GM12878 (cell line): ENCODE data around the gene UMAD1. TPM values are rescaled to one million over a fixed set of nuclear protein-coding genes. Genes with fewer than 3 reads are reported as not detected.

Experiments
- ATAC-seq: fragments of 200-7000 bp; cut with Tn5 transposase; 3 replicates; pipeline ENCODE4 v1.9.1; 2020; ENCODE audit warnings: mild to moderate bottlenecking, moderate library complexity
- BruUV-seq: library from RNA; stranded (reverse); fragments of 400-500 nt; replicated peaks from 2 replicates; lab custom pipeline; 2021; lab: Mats Ljungman, UMichigan
- CTCF ChIA-PET: fragments of 300-600 bp; sonication (Branson Sonifier 250); formaldehyde crosslinking; extraction: SDS; loops from one replicate; lab custom pipeline; 2021; ENCODE audit warnings: inconsistent platforms; lab: Yijun Ruan, JAX
- POLR2A ChIA-PET: fragments of 350-600 bp; formaldehyde crosslinking; extraction: SDS; loops from one replicate; lab custom pipeline; 2021; ENCODE audit warnings: inconsistent platforms; lab: Charles Lee
- RAD21 ChIA-PET: fragments of 300-600 bp; sonication (Branson Sonifier 250); formaldehyde crosslinking; loops from one replicate; lab custom pipeline; 2023; ENCODE audit warnings: antibody characterized with exemption; ENCODE audit not compliant: unreplicated experiment; lab: Charles Lee
- SMC1A ChIA-PET: fragments of 300-600 bp; sonication (Branson Sonifier 250); formaldehyde crosslinking; loops from one replicate; lab custom pipeline; 2023; ENCODE audit not compliant: unreplicated experiment, uncharacterized antibody; lab: Charles Lee
- DNase-seq: peaks from one replicate; pipeline ENCODE4 v3.0.0-alpha.2; 2011; ENCODE audit warnings: low read depth, low spot score
- FAIRE-seq: peaks from 3 replicates; lab custom pipeline; 2011; peaks lifted over from hg19 to GRCh38; lab: Jason Lieb, UNC
- H2AFZ ChIP-seq: 2 replicates; pipeline ENCODE4 v1.6.0; 2011; ENCODE audit warnings: low read depth, low read length, control low read depth; ENCODE audit not compliant: control insufficient read depth
- H3K27ac ChIP-seq: 2 replicates; pipeline ENCODE4 v1.5.1; 2011; ENCODE audit warnings: control low read depth; ENCODE audit not compliant: control insufficient read depth, insufficient read depth
- H3K27me3 ChIP-seq, 2 experiments: replicated peaks in 1 of 2; 2 replicates each; pipeline versions ENCODE4 v1.6.0 to v1.6.1; 2011; ENCODE audit warnings: low read length in 1 of 2; ENCODE audit not compliant: control insufficient read depth in 2 of 2, insufficient read depth in 2 of 2
- H3K36me3 ChIP-seq, 2 experiments: 2 replicates each; pipeline ENCODE4 v1.5.1; 2011; ENCODE audit warnings: low read length in 1 of 2; ENCODE audit not compliant: control insufficient read depth in 2 of 2, insufficient read depth in 2 of 2
- H3K4me1 ChIP-seq: 2 replicates; pipeline ENCODE4 v1.6.1; 2011; ENCODE audit warnings: mild to moderate bottlenecking, low read length, moderate library complexity, mixed read lengths; ENCODE audit not compliant: control insufficient read depth, insufficient read depth
- H3K4me2 ChIP-seq: 2 replicates; pipeline ENCODE4 v1.6.0; 2011; ENCODE audit warnings: control low read depth; ENCODE audit not compliant: control insufficient read depth, insufficient read depth
- H3K4me3 ChIP-seq: fragments of 200-600 bp; sonication (generic); 2 replicates; pipeline ENCODE4 v1.5.1; 2016
- H3K79me2 ChIP-seq: 2 replicates; pipeline ENCODE4 v1.6.0; 2011; ENCODE audit warnings: low read length; ENCODE audit not compliant: control insufficient read depth, insufficient read depth
- H3K9ac ChIP-seq: 2 replicates; pipeline ENCODE4 v1.8.0; 2011; ENCODE audit warnings: low read length, control low read depth, mixed read lengths; ENCODE audit not compliant: control insufficient read depth, insufficient read depth
- H3K9me3 ChIP-seq: replicated peaks from 3 replicates; pipeline ENCODE4 v1.5.1; 2011; ENCODE audit warnings: mild to moderate bottlenecking, low read length; ENCODE audit not compliant: control insufficient read depth, insufficient read depth
- H4K20me1 ChIP-seq: 2 replicates; pipeline ENCODE4 v1.6.0; 2011; ENCODE audit not compliant: control insufficient read depth, insufficient read depth
- CEBPB ChIP-seq, 2 experiments: fragments of 150-350 bp in 1 of 2; IDR thresholded peaks; 2 replicates each; pipeline ENCODE4 v1.6.1; 2012 to 2014; ENCODE audit warnings: low read depth in 2 of 2, low read length in 2 of 2, borderline replicate concordance in 1 of 2, inconsistent platforms in 1 of 2
- EED ChIP-seq: sonication (generic); IDR thresholded peaks from 2 replicates; pipeline ENCODE4 v1.6.1; 2016; ENCODE audit warnings: antibody characterized with exemption, low read depth
- EZH2 ChIP-seq: IDR thresholded peaks from 2 replicates; pipeline ENCODE4 v1.6.1; 2012; ENCODE audit warnings: low read depth, mild to moderate bottlenecking, control low read depth, inconsistent platforms, low read length, borderline replicate concordance; ENCODE audit not compliant: control insufficient read depth
- MYB ChIP-seq: fragments of 150-350 bp; IDR thresholded peaks from 2 replicates; pipeline ENCODE4 v1.6.1; 2014; ENCODE audit warnings: mild to moderate bottlenecking, low read depth, low read length, borderline replicate concordance
- NR2C1 ChIP-seq: fragments of 450-650 bp; IDR thresholded peaks from 2 replicates; pipeline ENCODE4 v1.6.1; 2017; ENCODE audit warnings: antibody characterized with exemption, mild to moderate bottlenecking, moderate library complexity
- PML ChIP-seq: IDR thresholded peaks from 2 replicates; pipeline ENCODE4 v1.6.1; 2012; ENCODE audit warnings: low read length, inconsistent platforms
- RBBP5 ChIP-seq: fragments of 200-600 bp; sonication (generic); conservative IDR thresholded peaks from 2 replicates; pipeline ENCODE4 v1.6.1; 2016
- RFX5 ChIP-seq: IDR thresholded peaks from 2 replicates; pipeline ENCODE4 v1.6.1; 2011; ENCODE audit warnings: low read depth, low read length, improper control_type of control experiment
- ZBTB40 ChIP-seq: fragments of 450-650 bp; IDR thresholded peaks from 2 replicates; pipeline ENCODE4 v1.6.1; 2016; ENCODE audit warnings: mild to moderate bottlenecking, moderate library complexity, borderline replicate concordance
- WGBS: methylation state at CpG from one replicate; pipeline ENCODE4 v1.1.6; 2016; ENCODE audit warnings: low lambda C conversion rate; ENCODE audit not compliant: insufficient replicate concordance, insufficient coverage; ENCODE audit errors: missing lambda C conversion rate; 5-methylcytosine and 5-hydroxymethylcytosine counted together
- in situ Hi-C: fragments of 300-500 bp; cut with MboI; formaldehyde crosslinking; loops from 9 replicates; pipeline ENCODE4 v1.14.3; 2018; ENCODE audit warnings: mixed read lengths
- intact Hi-C: fragments of 100-400 bp; cut with micrococcal nuclease; formaldehyde crosslinking; loops from one replicate; pipeline ENCODE4 v1.14.2; 2022; ENCODE audit not compliant: unreplicated experiment
- polyA plus RNA-seq, 11 experiments: library from polyadenylated mRNA; depleted of rRNA in 4 of 11; unstranded in 6 of 11; stranded (reverse) in 5 of 11; fragments of >200 nt; fragmentation: Nextera tagmentation in 4 of 11; fragmentation: Illumina TruSeq in 1 of 11; extraction: Ambion mirVana in 4 of 11; extraction: Trizol in 1 of 11; gene quantifications; 1 replicate in 1 of 11; 2 replicates in 10 of 11; pipeline versions ENCODE4 v1.2.1 to v1.2.3, GENCODE V29; 2011 to 2016; ENCODE audit warnings: inconsistent platforms in 2 of 11, missing spikeins in 2 of 11, low read depth in 1 of 11
- total RNA-seq, 4 experiments: library from RNA; depleted of rRNA in 3 of 4; stranded (reverse); fragments of >200 nt in 3 of 4; fragmentation: Illumina TruSeq in 1 of 4; extraction: Trizol in 1 of 4; gene quantifications; 2 replicates each; pipeline versions ENCODE4 v1.2.1 to v1.2.3, GENCODE V29; 2013 to 2021
- TF ChIP-seq, protein P1 (sequence below): fragments of 450-650 bp; IDR thresholded peaks from 2 replicates; pipeline ENCODE4 v1.6.1; 2014; ENCODE audit warnings: mild to moderate bottlenecking

UMAD1 gene
- total and polyA plus RNA-seq, 10 of the 15 experiments (the other 5 are each of a cell fraction or from before 2014, with no cell fraction given) = 6.0 to 28.6 (median 9.3) TPM

DNA sequence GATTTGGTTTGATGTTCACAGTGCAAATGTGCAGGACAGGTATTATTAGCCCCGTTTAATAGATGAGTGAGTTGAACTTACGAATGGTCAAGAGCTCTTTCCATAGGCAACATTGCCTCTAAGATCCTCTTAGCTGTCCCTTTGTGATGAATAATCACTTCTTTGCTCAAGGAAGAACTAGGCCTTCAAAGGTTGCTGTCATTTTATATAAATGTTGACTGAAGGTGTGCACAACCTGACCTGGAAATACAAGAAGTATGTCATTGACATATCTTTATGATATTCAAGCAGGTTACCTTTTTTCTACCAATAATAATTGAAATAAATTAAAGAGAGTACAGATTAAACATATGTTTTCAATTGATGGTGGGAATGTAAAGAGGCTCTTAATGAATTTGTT, 279.5 kb downstream of the UMAD1 start:
- Histone ChIP-seq H3K27me3 (no peaks in the 10 kb centered on the region), H3K9ac (no peak overlapping the region), H3K4me2 (peak overlapping the region; percentile 45; the same call in 1 of the 2 replicates), H3K36me3 (no peaks in the 10 kb centered on the region), H3K4me1 (peaks cover 50% of the 10 kb centered on the region), H3K4me3 (no peak overlapping the region), H3K79me2 (no peaks in the 10 kb centered on the region; the same call in 1 of the 2 replicates), H4K20me1 (no peaks in the 10 kb centered on the region), H2AFZ (no peak overlapping the region), H3K9me3 (peaks cover 3% of the 10 kb centered on the region), H3K27ac (peak overlapping the region; percentile 44; the same call in 1 of the 2 replicates)
- BruUV-seq = no TSS peak
- in situ Hi-C loops = no loop called here
- WGBS = 50% methylated on average over 2 of the region's 2 CpGs
- POLR2A ChIA-PET = interaction anchor here (0.6 to 3.0 kb wide), 8 partner anchors 11 to 114 kb away, joined by 3 to 17 read pairs (median 4); no protein-coding TSS in a partner anchor
- ATAC-seq = peak; percentile 7
- intact Hi-C loops = loop anchor here (2.0 kb wide), 1 partner anchor 99 kb away; no protein-coding TSS in a partner anchor
- CTCF ChIA-PET = interaction anchor here (0.8 to 3.1 kb wide), 16 partner anchors 11 to 297 kb away, joined by 3 to 19 read pairs (median 6); no protein-coding TSS in a partner anchor
- RAD21 ChIA-PET = interaction anchor here (0.8 to 3.7 kb wide), 22 partner anchors 11 to 496 kb away, joined by 3 to 52 read pairs (median 7); partner anchors contain the start of gene GLCCI1
- DNase-seq = no peak
- SMC1A ChIA-PET = interaction anchor here (0.8 to 4.2 kb wide), 53 partner anchors 9 to 376 kb away, joined by 3 to 59 read pairs (median 5); no protein-coding TSS in a partner anchor
- FAIRE-seq = no peak
- TF ChIP-seq NR2C1 (no peak), MYB (no peak)

- H3K27ac ChIP-seq = no peak overlapping the region; the same call in 1 of the 2 replicates
- peak; percentile 75 for FAIRE-seq
- TF ChIP-seq EZH2 (no peak), RFX5 (no peak), ZBTB40 (no peak), EED (peak; percentile 36; the same call in 1 of the 2 replicates), PML (0 out of 2 replicates have a peak, but pooled peaks have one; percentile 61), CEBPB (IDR thresholded peaks at IDR 0.05; ENCODE audit: borderline replicate concordance in 1 of 2, low read depth in 2 of 2, low read length in 2 of 2) (no peak), RBBP5 (no peak)
- TF ChIP-seq, protein P1, sequence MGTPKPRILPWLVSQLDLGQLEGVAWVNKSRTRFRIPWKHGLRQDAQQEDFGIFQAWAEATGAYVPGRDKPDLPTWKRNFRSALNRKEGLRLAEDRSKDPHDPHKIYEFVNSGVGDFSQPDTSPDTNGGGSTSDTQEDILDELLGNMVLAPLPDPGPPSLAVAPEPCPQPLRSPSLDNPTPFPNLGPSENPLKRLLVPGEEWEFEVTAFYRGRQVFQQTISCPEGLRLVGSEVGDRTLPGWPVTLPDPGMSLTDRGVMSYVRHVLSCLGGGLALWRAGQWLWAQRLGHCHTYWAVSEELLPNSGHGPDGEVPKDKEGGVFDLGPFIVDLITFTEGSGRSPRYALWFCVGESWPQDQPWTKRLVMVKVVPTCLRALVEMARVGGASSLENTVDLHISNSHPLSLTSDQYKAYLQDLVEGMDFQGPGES = no peak
Measured at GRCh38 chr7:7920481-7920880, 279.9 kb downstream of the UMAD1 start.

More at GRCh38 chr7:7920481-7920880, 279.9 kb downstream of the UMAD1 start:
- Histone ChIP-seq H3K27me3 (no peaks in the 10 kb centered on the region), H4K20me1 (no peaks in the 10 kb centered on the region), H2AFZ (no peak overlapping the region), H3K4me2 (peak overlapping the region; percentile 34), H3K36me3 (no peaks in the 10 kb centered on the region), H3K4me3 (no peak overlapping the region; the same call in 1 of the 2 replicates), H3K9ac (no peak overlapping the region), H3K79me2 (no peaks in the 10 kb centered on the region; the same call in 1 of the 2 replicates), H3K4me1 (peaks cover 50% of the 10 kb centered on the region), H3K9me3 (peaks cover 3% of the 10 kb centered on the region)
- 8% methylated on average over 3 of the region's 3 CpGs for WGBS
- ChIA-PET CTCF (interaction anchor here (0.8 to 3.1 kb wide), 7 partner anchors 8 to 257 kb away, joined by 3 to 15 read pairs (median 7); no protein-coding TSS in a partner anchor), SMC1A (interaction anchor here (0.6 to 4.2 kb wide), 33 partner anchors 8 to 376 kb away, joined by 3 to 59 read pairs (median 4); no protein-coding TSS in a partner anchor), RAD21 (interaction anchor here (0.6 to 3.7 kb wide), 20 partner anchors 11 to 497 kb away, joined by 3 to 52 read pairs (median 7); partner anchors contain the start of gene GLCCI1), POLR2A (interaction anchor here (0.6 to 3.0 kb wide), 8 partner anchors 9 to 114 kb away, joined by 3 to 17 read pairs (median 6); no protein-coding TSS in a partner anchor)
- intact Hi-C loops (loop anchor here (2.0 kb wide), 1 partner anchor 100 kb away; no protein-coding TSS in a partner anchor), in situ Hi-C loops (no loop called here)
- no TSS peak for BruUV-seq
- DNase-seq = peak; percentile 76
- peak; percentile 93 for ATAC-seq
